ENCODE results near the gene APMAP.

DNA sequence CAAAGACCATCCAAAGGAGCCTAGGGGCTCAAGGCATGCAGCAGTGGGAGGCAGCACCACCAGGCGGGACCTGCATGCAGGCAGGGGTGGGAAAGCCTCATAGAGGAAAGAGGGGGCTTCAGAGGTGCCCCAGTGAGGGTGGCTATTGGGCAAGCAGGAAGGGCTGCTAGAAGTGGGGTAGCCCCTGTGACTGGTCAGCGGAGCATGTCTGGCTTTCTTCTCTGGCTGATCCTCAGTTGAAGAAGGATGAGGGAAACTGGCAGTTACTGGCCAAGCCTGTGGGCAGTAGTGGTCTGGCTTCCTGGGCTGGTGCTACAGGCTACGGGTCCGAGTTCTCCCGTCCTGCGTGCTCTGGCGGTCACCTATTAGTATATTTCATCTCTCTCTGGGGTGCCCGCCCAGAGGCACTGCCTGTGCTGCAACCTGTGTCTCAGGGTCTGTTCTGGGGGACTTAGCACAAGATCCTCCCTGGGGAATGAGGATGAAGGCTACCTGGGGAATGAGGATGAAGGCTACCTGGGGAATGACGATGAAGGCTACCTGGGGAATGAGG is 79.4 kb downstream of the APMAP start:
- TF ChIP-seq POLR2AphosphoS5 (IDR thresholded peaks at IDR 0.05; ENCODE audit: low read depth, low read length) = no peak
- TF ChIP-seq TAF1 (IDR thresholded peaks at IDR 0.05; ENCODE audit: borderline replicate concordance, insufficient read depth, low read length) = no peak
- TF ChIP-seq, protein P1, sequence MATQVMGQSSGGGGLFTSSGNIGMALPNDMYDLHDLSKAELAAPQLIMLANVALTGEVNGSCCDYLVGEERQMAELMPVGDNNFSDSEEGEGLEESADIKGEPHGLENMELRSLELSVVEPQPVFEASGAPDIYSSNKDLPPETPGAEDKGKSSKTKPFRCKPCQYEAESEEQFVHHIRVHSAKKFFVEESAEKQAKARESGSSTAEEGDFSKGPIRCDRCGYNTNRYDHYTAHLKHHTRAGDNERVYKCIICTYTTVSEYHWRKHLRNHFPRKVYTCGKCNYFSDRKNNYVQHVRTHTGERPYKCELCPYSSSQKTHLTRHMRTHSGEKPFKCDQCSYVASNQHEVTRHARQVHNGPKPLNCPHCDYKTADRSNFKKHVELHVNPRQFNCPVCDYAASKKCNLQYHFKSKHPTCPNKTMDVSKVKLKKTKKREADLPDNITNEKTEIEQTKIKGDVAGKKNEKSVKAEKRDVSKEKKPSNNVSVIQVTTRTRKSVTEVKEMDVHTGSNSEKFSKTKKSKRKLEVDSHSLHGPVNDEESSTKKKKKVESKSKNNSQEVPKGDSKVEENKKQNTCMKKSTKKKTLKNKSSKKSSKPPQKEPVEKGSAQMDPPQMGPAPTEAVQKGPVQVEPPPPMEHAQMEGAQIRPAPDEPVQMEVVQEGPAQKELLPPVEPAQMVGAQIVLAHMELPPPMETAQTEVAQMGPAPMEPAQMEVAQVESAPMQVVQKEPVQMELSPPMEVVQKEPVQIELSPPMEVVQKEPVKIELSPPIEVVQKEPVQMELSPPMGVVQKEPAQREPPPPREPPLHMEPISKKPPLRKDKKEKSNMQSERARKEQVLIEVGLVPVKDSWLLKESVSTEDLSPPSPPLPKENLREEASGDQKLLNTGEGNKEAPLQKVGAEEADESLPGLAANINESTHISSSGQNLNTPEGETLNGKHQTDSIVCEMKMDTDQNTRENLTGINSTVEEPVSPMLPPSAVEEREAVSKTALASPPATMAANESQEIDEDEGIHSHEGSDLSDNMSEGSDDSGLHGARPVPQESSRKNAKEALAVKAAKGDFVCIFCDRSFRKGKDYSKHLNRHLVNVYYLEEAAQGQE (IDR thresholded peaks at IDR 0.05; ENCODE audit: insufficient read depth in 1 of 2, low read depth in 2 of 2, low read length in 2 of 2) = no peak
- TF ChIP-seq SIN3A (IDR thresholded peaks at IDR 0.05; ENCODE audit: borderline replicate concordance, insufficient read depth, low read length) = no peak

All from PFSK-1 (cell line).